Epithelial cell of esophagus (primary cell): ENCODE measurements around the gene GRAMD4.

Experiments used
- DNase-seq: peaks from one replicate; pipeline ENCODE4 v3.0.0; 2010; ENCODE audit warnings: low read depth
- H3K4me3 ChIP-seq: 2 replicates; pipeline ENCODE4 v1.5.1; 2011; ENCODE audit warnings: mild to moderate bottlenecking, low read length, control low read depth
- TF ChIP-seq, protein P1 (sequence below): IDR thresholded peaks from 2 replicates; pipeline ENCODE4 v1.5.1; 2011; ENCODE audit warnings: low read depth, mild to moderate bottlenecking, low read length, control low read depth, inconsistent platforms; ENCODE audit not compliant: insufficient read depth; ENCODE audit errors: missing control alignments

Gene GRAMD4

DNA sequence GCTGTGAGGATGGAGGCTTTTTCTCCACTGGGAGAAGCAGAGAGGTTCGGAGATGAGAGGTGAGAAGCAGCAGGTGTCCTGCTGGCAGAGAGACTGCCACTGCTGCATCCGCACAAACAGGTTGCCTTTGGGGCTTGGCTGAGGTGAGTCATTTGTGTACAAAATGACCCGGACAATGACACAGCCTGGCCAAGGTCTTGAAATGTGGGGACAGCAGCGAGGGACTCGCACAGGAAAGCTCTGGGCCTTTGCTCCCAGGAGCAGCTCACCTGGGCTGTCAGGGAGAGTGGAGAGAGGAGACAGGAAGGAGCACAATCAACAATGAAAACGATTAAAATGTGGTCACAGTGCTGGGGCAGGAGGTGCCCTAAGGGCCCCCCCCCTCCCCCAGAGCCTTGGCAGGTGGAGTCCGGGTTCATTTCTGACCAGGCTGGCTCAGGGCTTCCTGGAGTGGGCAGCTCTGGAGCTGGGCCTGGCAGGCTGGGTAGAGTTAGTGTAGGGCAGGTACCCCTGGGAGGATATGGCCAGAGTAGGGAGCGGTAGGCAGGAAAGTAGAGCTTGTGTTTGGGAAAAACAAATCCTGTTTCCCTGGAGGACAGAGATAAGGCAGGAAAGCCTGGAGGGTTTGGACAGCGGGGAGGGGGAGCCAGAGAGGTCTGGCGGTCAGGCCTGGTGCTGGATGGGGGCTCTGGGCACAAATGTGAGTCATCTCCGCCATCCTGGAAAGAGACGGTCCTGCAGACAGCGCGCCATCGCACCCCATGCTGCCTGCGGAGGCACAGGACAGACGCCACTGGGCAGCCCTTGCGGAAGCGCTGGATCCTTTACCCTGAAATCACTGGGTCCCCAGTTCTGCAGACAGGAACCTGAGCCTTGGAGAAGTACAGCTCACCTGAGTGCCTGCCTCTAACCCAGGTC is 44.9 kb upstream of the GRAMD4 start:
- TF ChIP-seq, protein P1, sequence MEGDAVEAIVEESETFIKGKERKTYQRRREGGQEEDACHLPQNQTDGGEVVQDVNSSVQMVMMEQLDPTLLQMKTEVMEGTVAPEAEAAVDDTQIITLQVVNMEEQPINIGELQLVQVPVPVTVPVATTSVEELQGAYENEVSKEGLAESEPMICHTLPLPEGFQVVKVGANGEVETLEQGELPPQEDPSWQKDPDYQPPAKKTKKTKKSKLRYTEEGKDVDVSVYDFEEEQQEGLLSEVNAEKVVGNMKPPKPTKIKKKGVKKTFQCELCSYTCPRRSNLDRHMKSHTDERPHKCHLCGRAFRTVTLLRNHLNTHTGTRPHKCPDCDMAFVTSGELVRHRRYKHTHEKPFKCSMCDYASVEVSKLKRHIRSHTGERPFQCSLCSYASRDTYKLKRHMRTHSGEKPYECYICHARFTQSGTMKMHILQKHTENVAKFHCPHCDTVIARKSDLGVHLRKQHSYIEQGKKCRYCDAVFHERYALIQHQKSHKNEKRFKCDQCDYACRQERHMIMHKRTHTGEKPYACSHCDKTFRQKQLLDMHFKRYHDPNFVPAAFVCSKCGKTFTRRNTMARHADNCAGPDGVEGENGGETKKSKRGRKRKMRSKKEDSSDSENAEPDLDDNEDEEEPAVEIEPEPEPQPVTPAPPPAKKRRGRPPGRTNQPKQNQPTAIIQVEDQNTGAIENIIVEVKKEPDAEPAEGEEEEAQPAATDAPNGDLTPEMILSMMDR: no peak
- DNase-seq: peak; percentile 33
- H3K4me3 ChIP-seq: no peak overlapping the region

- peak overlapping the region; percentile 28 for H3K4me3 ChIP-seq
- TF ChIP-seq, protein P1: no peak
- no peak for DNase-seq
These were observed 44.2 kb upstream of the GRAMD4 start for GRCh38 chr22:46575911-46576555.

DNA sequence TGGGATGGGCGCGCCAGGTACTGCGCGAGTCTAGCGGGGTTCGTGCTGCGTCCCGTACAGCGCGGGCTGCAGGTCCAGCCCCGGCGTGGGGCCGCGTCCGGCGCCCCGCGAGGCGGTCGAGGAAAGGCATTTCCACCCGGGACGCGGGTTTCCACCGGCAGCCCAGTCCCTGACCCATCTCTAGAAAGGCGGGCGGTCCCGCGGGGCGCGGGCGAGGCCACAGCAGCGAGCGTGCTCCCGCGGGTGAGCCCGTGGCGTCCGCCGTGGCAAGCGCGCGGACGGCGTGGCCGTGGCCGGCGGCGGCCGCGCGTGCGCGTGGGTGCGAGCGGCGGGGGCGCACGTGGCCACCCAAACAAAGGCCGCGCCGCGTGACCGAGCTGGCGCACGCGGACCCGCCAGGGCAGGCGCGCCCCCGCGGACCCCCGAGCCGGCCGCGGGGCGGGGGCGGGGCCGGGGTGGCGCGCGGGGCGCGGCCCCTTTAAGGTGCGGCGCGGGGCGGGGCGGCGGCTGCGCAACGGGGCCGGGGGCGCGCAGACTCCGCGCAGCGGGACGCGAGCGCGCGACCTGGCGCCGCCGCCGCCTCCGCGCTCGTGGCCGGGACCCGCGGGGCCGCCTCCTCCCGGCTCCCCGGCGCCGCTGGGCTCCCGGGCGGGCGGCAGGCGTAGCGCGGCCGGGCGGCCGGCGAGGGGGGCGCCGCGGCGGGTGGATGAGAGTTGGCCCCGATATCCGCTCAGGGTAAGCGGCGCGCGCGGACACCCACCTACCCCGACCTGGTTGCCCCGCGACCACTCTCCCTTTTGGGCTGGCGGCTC is 43.4 kb upstream of the GRAMD4 start:
- peak; percentile 65 for DNase-seq
- TF ChIP-seq, protein P1: no peak
- H3K4me3 ChIP-seq: peak overlapping the region; percentile 67

DNA sequence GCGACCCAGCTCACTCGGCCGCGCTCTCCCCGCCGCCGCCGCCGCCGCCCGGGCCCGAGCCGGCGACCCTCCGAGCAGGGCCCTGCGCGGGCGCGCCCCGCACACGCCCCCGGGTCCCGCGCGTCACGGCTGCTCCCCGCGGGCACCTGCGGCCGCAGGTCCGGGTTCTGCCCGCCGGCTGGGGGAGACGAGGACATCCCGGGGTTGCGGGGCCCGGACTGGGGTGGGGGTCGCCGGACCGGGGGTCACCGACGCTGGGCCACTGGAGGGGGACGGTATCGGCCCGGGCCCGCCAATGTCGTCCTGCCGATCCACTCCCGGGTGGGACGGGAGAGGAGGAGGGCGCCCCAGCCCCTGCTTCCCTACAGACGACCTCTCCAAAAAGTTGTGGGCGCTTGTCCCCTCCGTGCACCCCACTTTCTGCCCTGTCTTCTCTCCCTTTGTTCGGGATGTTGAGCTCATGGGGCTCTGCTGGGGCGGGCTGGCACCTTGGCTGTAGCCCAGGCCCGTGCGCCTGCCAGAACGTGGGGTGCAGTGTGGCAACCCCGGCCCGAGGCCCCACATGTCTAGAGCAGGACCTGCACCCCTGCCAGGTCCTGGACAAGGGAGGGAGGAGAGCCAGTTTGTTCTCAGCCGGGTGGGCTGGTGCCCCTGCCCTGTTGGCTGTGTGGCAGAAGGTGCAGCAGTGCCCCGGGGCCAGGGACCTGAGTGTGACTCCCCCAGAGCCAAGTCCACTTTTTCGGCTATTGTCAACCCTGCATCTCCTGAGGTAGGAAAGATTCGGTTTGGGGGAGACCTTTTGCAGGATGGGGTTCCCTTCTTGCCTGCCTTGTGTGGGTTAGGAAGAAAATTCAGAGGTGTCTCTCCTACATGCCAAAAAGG is 42.6 kb upstream of the GRAMD4 start:
- peak overlapping the region; percentile 67 for H3K4me3 ChIP-seq
- DNase-seq: no peak
- TF ChIP-seq, protein P1: no peak

- DNase-seq: no peak
- TF ChIP-seq, protein P1: no peak
- peak overlapping the region; percentile 67 for H3K4me3 ChIP-seq
These were observed 41.8 kb upstream of the GRAMD4 start for GRCh38 chr22:46578251-46578823.
